Stimulated activated CD4-positive, alpha-beta T cell treated with anti-CD3 and anti-CD28 coated beads, Interleukin-2, amount 100 ng/mL, for 24 hours (primary cell): ENCODE data around the gene CLBA1.
"Not testable (repeated sequence)": the region's sequence is repeated elsewhere in the genome, so short reads cannot be mapped to it uniquely, and the experiment has no call there.

Source experiments
- DNase-seq, 2 donors: peaks; one replicate each; pipeline ENCODE4 v3.0.0-alpha.2; 2020

CLBA1 gene

GRCh38 chr14:105026033-105026785 lies 40.6 kb downstream of the CLBA1 start:
- no peak for DNase-seq

DNA sequence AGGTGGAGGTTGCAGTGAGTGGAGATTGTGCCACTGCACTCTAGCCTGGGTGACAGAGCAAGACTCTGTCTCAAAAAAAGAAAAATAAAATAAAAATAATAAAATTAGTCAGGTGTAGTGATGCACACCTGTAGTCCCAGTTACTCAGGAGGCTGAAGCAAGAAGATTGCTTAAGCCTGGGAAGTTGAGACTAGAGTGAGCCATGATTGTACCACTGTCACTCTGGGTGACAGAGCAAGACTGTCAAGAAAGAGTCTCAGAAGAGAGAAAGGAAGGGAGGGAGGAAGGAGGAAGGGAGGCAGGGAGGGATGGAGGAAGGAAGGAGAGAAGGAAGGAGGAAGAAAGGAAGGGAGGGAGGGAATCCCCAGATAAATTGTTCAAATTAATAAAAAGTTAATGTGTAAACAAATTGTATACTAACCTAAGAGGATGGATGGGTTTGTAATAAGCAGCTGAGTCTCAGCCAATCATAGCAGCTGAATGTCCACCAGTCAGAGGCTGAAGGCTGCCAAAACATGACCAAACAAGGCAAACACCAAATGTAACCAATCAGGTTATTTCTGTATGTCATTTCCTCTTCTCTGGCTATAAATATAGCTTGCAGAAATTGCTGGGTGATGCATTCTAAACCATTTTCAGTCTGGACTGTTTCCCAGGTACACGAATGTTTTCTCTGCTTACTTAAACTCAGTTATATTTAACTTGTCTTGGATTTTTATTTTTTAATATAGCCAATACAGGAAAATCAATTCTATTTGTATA lies 41.4 kb downstream of the CLBA1 start:
- DNase-seq: no peak

GRCh38 chr14:105027718-105028117 lies 42.1 kb downstream of the CLBA1 start:
- DNase-seq: not testable (repeated sequence)

GRCh38 chr14:105028251-105028927 lies 42.8 kb downstream of the CLBA1 start:
- no peak for DNase-seq

GRCh38 chr14:105029402-105029801 lies 43.8 kb downstream of the CLBA1 start:
- no peak for DNase-seq

DNA sequence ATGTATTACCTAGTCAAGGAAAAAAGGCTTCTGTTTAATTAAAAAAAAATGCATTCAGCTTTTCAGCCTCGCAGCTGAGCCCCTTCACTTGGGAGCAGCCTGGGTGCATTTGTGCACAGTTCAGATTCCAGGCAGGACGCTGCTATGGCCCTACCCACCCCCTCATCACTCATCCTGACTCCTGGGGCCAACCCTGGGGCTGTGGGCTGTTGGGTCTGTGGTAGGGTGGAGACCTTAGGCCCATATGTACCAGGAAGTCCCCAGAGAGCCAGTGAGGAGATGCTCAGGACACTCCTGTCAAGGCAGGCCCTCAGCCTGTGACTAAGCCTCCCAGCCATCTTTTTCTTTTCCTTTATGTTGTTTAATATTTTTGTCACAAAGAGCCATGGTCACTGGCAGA lies 44.6 kb downstream of the CLBA1 start:
- no peak for DNase-seq

GRCh38 chr14:105030836-105031396 lies 45.3 kb downstream of the CLBA1 start:
- DNase-seq: no peak

GRCh38 chr14:105032451-105032901 lies 46.9 kb downstream of the CLBA1 start:
- not testable (repeated sequence) for DNase-seq

- not testable (repeated sequence) for DNase-seq
Measured at GRCh38 chr14:105033412-105033900, 47.9 kb downstream of the CLBA1 start.

- no peak for DNase-seq
Measured at GRCh38 chr14:105034315-105035039, 48.9 kb downstream of the CLBA1 start.

- not testable (repeated sequence) for DNase-seq
Measured at GRCh38 chr14:105035616-105036015, 50.0 kb downstream of the CLBA1 start.

DNA sequence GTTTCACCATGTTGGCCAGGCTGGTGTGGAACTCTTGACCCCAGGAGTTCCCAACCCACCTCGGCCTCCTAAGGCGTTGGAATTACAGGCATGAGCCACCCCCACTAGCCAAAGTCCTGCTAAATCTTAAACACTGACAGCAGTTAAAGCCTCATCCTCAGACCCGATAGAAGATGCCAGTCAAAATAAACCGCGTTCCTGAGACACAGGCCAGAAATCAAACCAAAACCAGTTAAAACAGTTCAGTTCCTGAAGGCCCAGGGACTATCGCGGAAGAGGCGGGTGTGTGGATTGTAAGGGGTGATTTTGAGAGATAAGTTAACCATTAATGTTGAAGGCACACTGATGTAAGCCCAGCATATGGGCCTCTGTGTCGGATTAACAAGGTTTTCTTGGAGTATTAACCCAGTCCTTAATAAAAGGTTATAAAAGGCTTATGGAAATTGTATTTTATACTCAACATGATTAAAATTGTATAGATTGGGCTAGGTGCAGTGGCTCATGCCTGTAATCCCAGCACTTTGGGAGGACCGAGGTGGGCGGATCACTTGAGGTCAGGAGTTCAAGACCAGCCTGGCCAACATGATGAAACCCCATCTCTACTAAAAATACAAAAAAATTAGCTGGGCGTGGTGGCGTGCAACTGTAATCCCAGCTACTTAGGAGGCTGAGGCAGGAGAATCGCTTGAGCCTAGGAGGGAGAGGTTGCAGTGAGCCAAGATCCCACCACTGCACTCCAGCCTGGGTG lies 54.0 kb downstream of the CLBA1 start:
- no peak for DNase-seq

GRCh38 chr14:105041841-105042765 lies 56.5 kb downstream of the CLBA1 start:
- no peak for DNase-seq

- no peak for DNase-seq
Measured at GRCh38 chr14:105042813-105043212, 57.2 kb downstream of the CLBA1 start.

DNA sequence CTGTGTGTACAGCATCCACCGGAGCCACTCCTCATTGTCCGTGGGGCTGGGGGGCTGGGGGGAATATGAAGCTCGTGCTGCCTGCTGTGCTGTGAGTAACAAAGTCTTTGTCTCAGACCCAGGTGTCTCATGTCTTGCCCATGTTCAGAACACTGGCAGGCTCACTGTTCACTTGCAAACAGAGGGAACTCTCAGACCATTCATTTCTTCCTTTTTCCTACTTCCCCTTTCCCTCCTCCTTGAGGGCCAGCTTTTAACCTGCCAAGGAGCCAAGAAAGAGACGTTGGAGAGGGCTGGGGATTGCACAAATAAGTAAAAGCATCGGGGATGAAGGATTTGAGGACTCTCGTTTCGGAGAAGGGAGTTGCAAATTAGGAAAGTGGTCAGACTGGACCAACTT lies 58.1 kb downstream of the CLBA1 start:
- no peak for DNase-seq
